H1 (cell line): ENCODE data around the gene PPID.
"Not testable (repeated sequence)": the region's sequence is repeated elsewhere in the genome, so short reads cannot be mapped to it uniquely, and the experiment has no call there.

ENCODE experiments used
- CHD2 ChIP-seq: IDR thresholded peaks from 2 replicates; pipeline ENCODE4 v1.6.1; 2012; ENCODE audit warnings: low read length, improper control_type of control experiment
- EP300 ChIP-seq, 2 experiments: IDR thresholded peaks; 1 replicate in 1 of 2; 2 replicates in 1 of 2; pipeline ENCODE4 v1.6.1; 2011 to 2012; ENCODE audit warnings: low read depth in 2 of 2, low read length in 2 of 2, mild to moderate bottlenecking in 2 of 2, borderline replicate concordance in 1 of 2, inconsistent platforms in 1 of 2, moderate library complexity in 1 of 2
- POLR2A ChIP-seq, 2 experiments: IDR thresholded peaks; 1 replicate in 1 of 2; 2 replicates in 1 of 2; pipeline ENCODE4 v1.6.1; 2011; ENCODE audit warnings: low read depth in 2 of 2, low read length in 2 of 2, mild to moderate bottlenecking in 2 of 2; ENCODE audit errors: control extremely low read depth in 1 of 2
- RNF2 ChIP-seq: fragments of 200-900, 300-1000 bp; sonication (generic); IDR thresholded peaks from 2 replicates; pipeline ENCODE4 v1.7.1; 2016; ENCODE audit warnings: borderline replicate concordance, low read depth, mild to moderate bottlenecking, antibody characterized with exemption, low read length; ENCODE audit not compliant: poor library complexity, severe bottlenecking; ENCODE audit errors: missing control alignments
- SIN3A ChIP-seq, 2 experiments: IDR thresholded peaks in 1 of 2; conservative IDR thresholded peaks in 1 of 2; 2 replicates each; pipeline ENCODE4 v1.6.1; 2011 to 2012; ENCODE audit warnings: low read length in 2 of 2, improper control_type of control experiment in 1 of 2, low read depth in 1 of 2, mild to moderate bottlenecking in 1 of 2
- SP1 ChIP-seq: IDR thresholded peaks from 2 replicates; pipeline ENCODE4 v1.6.1; 2011; ENCODE audit warnings: low read depth, low read length
- TAF7 ChIP-seq: optimal IDR thresholded peaks from 2 replicates; pipeline ENCODE3; 2011; ENCODE audit warnings: low read depth, mild to moderate bottlenecking, inconsistent platforms, low read length, moderate library complexity, borderline replicate concordance
- YY1 ChIP-seq: IDR thresholded peaks from 2 replicates; pipeline ENCODE4 v1.6.1; 2011; ENCODE audit warnings: low read depth, mild to moderate bottlenecking, low read length
- TF ChIP-seq, protein P1 (sequence below), 3 experiments: IDR thresholded peaks; 1 replicate in 2 of 3; 2 replicates in 1 of 3; pipeline versions ENCODE4 v1.5.1 to v1.6.1; 2011; ENCODE audit warnings: low read length in 3 of 3, mild to moderate bottlenecking in 3 of 3, inconsistent platforms in 2 of 3, low read depth in 1 of 3, moderate library complexity in 1 of 3; ENCODE audit not compliant: insufficient read depth in 1 of 3; ENCODE audit errors: control extremely low read depth in 1 of 3

DNA sequence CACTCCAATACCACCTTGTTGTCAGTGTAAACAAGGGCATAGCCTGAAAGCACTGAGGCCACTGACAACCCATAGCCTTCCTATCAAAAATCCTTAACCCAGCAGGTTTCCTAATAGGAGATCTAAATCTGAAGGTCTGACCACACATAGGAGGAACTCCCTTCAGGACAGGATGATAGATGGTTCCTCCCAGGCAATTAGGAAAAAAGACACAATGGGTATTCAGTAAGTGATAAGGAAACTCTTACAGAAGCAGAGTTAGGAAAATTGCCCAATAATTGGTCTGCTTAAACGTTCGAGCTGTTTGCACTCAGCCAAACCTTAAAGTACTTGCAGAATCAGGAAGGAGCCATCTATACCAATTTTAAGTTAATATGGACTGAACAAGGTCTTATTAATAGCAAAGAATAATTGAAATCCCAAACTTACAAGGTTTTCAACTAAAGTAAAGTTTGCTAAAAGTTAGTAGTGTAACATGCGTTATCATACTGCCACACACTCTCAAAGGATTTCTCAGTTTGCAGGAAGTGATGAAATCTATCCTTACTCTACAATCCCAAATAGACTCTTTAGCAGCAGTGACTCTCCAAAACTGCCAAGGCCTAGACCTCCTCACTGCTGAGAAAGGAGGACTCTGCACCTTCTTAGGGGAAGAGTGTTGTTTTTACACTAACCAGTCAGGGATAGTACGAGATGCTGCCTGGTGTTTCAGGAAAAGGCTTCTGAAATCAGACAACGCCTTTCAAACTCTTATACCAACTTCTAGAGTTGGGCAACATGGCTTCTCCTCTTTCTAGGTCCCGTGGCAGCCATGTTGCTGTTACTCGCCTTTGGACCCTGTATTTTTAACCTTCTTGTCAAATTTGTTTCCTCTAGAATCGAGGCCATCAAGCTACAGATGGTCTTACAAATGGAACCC, 59.2 kb downstream of the PPID start:
- TF ChIP-seq RNF2; TAF7; SIN3A (conservative IDR thresholded peaks at IDR 0.05 in 1 of 2, IDR thresholded peaks at IDR 0.05 in 1 of 2; ENCODE audit: low read depth in 1 of 2, low read length in 2 of 2); POLR2A (IDR thresholded peaks at IDR 0.05; ENCODE audit: control extremely low read depth in 1 of 2, low read depth in 2 of 2, low read length in 2 of 2); SP1; YY1; CHD2; EP300 (IDR thresholded peaks at IDR 0.05; ENCODE audit: borderline replicate concordance in 1 of 2, low read depth in 2 of 2, low read length in 2 of 2): not testable (repeated sequence)
- TF ChIP-seq, protein P1, sequence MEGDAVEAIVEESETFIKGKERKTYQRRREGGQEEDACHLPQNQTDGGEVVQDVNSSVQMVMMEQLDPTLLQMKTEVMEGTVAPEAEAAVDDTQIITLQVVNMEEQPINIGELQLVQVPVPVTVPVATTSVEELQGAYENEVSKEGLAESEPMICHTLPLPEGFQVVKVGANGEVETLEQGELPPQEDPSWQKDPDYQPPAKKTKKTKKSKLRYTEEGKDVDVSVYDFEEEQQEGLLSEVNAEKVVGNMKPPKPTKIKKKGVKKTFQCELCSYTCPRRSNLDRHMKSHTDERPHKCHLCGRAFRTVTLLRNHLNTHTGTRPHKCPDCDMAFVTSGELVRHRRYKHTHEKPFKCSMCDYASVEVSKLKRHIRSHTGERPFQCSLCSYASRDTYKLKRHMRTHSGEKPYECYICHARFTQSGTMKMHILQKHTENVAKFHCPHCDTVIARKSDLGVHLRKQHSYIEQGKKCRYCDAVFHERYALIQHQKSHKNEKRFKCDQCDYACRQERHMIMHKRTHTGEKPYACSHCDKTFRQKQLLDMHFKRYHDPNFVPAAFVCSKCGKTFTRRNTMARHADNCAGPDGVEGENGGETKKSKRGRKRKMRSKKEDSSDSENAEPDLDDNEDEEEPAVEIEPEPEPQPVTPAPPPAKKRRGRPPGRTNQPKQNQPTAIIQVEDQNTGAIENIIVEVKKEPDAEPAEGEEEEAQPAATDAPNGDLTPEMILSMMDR (IDR thresholded peaks at IDR 0.05; ENCODE audit: control extremely low read depth in 1 of 3, insufficient read depth in 1 of 3, low read depth in 1 of 3, low read length in 3 of 3) = not testable (repeated sequence)
